ENCODE measurements around the gene CAPN8.

CAPN8 gene

DNA sequence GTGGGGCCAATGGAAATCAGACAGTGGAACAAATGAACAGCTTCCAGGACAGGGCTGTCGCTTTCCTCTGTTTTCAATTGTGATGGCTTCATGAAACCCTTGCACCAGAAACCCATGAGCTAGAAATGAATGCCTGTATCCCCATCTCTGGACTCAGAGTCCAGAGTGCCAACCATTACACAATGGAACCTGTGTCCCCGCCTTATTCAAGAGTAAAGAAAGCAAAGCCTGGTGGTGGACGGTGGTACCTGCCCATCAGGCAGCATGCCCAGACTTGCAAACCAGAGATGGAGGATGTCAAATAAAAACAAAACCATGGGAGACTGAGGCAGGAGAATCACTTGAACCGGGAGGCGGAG lies 42.5 kb upstream of the CAPN8 start:
- ChIA-PET POLR2A (no interaction called here), CTCF (interaction anchor here (0.8 to 2.3 kb wide), 6 partner anchors 9 to 46 kb away, joined by 3 to 10 read pairs (median 4); no protein-coding TSS in a partner anchor)
- Histone ChIP-seq H3K4me3 (ENCODE audit: control insufficient read depth in 1 of 7, extremely low read depth in 1 of 7, insufficient read depth in 4 of 7, low read depth in 2 of 7, low read length in 6 of 7) (no peak overlapping the region), H3K4me1 (ENCODE audit: control extremely low read depth in 1 of 4, control insufficient read depth in 4 of 4, insufficient read depth in 4 of 4, low read length in 3 of 4) (peaks cover 0 to 16% (median 7%) of the 10 kb centered on the region in 4 experiments), H3K27me3 (replicated peaks in 2 of 5; ENCODE audit: control insufficient read depth in 4 of 5, insufficient read depth in 5 of 5, low read length in 4 of 5) (peaks cover 0 to 2% (median 0%) of the 10 kb centered on the region in 5 experiments), H3K9me3 (ENCODE audit: control extremely low read depth in 1 of 5, control insufficient read depth in 4 of 5, insufficient read depth in 2 of 5, low read depth in 1 of 5, low read length in 4 of 5) (no peaks in the 10 kb centered on the region), H3K36me3 (ENCODE audit: control insufficient read depth in 4 of 4, insufficient read depth in 4 of 4, low read length in 3 of 4) (no peaks in the 10 kb centered on the region), H3K27ac (ENCODE audit: insufficient read depth in 1 of 2, low read depth in 1 of 2, low read length in 2 of 2, poor library complexity in 1 of 2, severe bottlenecking in 2 of 2) (no peak overlapping the region)
- no peak for DNase-seq
- 85% methylated on average over 5 of the region's 5 CpGs for WGBS (ENCODE audit: insufficient coverage)

DNA sequence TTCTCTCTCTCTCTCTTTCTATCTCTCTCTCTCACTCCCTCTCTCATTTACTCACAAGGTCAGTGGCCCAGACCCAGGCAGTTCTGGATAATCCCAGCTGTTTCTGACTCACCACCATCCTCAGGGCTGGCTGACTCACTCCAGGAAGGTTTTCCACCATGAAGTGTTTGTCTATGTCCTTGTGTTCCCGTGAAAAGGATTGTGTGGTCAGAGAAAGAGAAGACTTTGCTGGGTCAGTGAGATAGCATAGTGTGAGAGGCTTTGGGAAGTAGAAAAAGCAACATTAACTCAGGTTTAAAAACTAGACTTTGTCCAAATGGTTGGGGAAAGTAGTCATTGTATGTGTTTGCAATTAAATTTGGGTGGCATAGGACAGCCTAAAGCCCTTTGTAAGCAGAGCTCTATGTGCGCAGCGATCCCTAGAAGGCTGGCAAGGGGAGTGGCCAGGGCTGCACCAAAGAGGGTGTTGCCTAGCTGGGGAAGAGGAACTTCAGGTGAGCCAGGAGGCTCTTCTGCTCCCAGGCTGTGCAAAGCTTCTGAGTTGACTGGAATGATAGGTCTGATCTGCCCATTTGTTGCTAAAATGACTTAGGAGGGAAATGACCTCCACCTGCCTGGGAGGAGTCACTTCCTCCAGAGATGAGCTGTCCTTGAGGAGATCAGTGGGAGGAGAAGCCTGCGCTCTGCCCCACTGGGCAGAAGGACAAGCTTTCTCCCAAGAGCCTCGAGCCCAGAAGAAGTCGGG lies 41.9 kb upstream of the CAPN8 start:
- Histone ChIP-seq H3K9me3 (ENCODE audit: control extremely low read depth in 1 of 5, control insufficient read depth in 4 of 5, insufficient read depth in 2 of 5, low read depth in 1 of 5, low read length in 4 of 5) (no peaks in the 10 kb centered on the region), H3K4me1 (ENCODE audit: control extremely low read depth in 1 of 4, control insufficient read depth in 4 of 4, insufficient read depth in 4 of 4, low read length in 3 of 4) (peaks cover 0 to 12% (median 6%) of the 10 kb centered on the region in 4 experiments), H3K36me3 (ENCODE audit: control insufficient read depth in 4 of 4, insufficient read depth in 4 of 4, low read length in 3 of 4) (no peaks in the 10 kb centered on the region), H3K4me3 (ENCODE audit: control insufficient read depth in 1 of 7, extremely low read depth in 1 of 7, insufficient read depth in 4 of 7, low read depth in 2 of 7, low read length in 6 of 7) (no peak overlapping the region), H3K27me3 (replicated peaks in 2 of 5; ENCODE audit: control insufficient read depth in 4 of 5, insufficient read depth in 5 of 5, low read length in 4 of 5) (peaks cover 0 to 2% (median 0%) of the 10 kb centered on the region in 5 experiments), H3K27ac (ENCODE audit: insufficient read depth in 1 of 2, low read depth in 1 of 2, low read length in 2 of 2, poor library complexity in 1 of 2, severe bottlenecking in 2 of 2) (no peak overlapping the region)
- ChIA-PET CTCF (interaction anchor here (0.6 to 2.3 kb wide), 7 partner anchors 9 to 105 kb away, joined by 3 to 10 read pairs (median 4); no protein-coding TSS in a partner anchor), POLR2A (interaction anchor here (1.0 kb wide), 1 partner anchor 89 kb away, joined by 3 read pairs; no protein-coding TSS in a partner anchor)
- WGBS (ENCODE audit: insufficient coverage) = 93% methylated on average over 4 of the region's 6 CpGs
- DNase-seq = no peak

DNA sequence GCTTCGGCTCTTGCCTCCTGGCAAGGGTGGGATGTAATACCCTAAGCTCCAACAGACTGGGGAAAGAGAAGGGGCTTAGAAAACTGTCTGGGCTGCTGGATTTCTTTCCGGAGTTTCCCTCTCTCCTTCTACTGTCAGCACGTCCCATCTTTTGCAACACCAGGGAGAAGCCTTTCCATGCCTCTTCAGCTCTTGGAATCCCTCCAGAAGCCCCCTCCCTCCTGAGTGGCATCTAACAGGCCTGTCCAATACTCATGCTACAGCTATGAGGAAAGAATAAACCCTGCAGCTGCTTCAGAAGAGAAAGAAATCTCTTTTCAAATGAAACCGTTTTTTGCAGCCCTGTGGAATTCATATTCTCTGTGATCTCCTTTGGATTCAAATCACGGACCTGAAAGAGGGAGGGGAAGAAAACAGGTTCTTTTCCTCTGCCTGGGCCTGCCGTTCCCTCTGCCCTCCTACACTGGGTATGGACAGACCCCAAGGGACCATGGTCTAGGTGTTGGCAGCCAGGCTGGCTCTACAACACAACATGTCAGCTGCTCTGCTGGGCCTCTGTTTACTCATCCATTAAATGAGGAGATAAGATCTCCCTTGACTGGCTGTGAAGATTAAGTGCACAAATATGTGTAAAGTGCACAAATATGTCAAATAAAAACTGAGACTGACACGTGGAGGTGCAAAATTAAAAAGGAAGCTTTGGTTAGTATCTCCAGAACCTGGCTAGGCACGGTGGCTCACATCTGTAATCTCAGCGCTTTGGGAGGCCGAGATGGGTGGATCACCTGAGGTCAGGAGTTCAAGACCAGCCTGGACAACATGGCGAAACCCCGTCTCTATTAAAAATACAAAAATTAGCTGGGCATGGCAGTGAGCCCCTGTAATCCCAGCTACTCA lies 40.8 kb upstream of the CAPN8 start:
- no peaks in the 10 kb centered on the region for H3K36me3 ChIP-seq (ENCODE audit: control insufficient read depth in 4 of 4, insufficient read depth in 4 of 4, low read length in 3 of 4)
- H3K9me3 ChIP-seq (ENCODE audit: control extremely low read depth in 1 of 5, control insufficient read depth in 4 of 5, insufficient read depth in 2 of 5, low read depth in 1 of 5, low read length in 4 of 5) = no peaks in the 10 kb centered on the region
- peaks cover 0 to 10% (median 5%) of the 10 kb centered on the region in 4 experiments for H3K4me1 ChIP-seq (ENCODE audit: control extremely low read depth in 1 of 4, control insufficient read depth in 4 of 4, insufficient read depth in 4 of 4, low read length in 3 of 4)
- H3K27ac ChIP-seq (ENCODE audit: insufficient read depth in 1 of 2, low read depth in 1 of 2, low read length in 2 of 2, poor library complexity in 1 of 2, severe bottlenecking in 2 of 2) = no peak overlapping the region
- DNase-seq = no peak
- H3K27me3 ChIP-seq (replicated peaks in 2 of 5; ENCODE audit: control insufficient read depth in 4 of 5, insufficient read depth in 5 of 5, low read length in 4 of 5) = peaks cover 0 to 2% (median 0%) of the 10 kb centered on the region in 5 experiments
- CTCF ChIA-PET = interaction anchor here (0.6 to 1.8 kb wide), 5 partner anchors 8 to 106 kb away, joined by 3 to 5 read pairs (median 4); no protein-coding TSS in a partner anchor
- 88% methylated on average over 5 of the region's 12 CpGs for WGBS (ENCODE audit: insufficient coverage)
- POLR2A ChIA-PET = interaction anchor here (1.0 kb wide), 1 partner anchor 90 kb away, joined by 3 read pairs; no protein-coding TSS in a partner anchor
- no peak overlapping the region for H3K4me3 ChIP-seq (ENCODE audit: control insufficient read depth in 1 of 7, extremely low read depth in 1 of 7, insufficient read depth in 4 of 7, low read depth in 2 of 7, low read length in 6 of 7)

DNA sequence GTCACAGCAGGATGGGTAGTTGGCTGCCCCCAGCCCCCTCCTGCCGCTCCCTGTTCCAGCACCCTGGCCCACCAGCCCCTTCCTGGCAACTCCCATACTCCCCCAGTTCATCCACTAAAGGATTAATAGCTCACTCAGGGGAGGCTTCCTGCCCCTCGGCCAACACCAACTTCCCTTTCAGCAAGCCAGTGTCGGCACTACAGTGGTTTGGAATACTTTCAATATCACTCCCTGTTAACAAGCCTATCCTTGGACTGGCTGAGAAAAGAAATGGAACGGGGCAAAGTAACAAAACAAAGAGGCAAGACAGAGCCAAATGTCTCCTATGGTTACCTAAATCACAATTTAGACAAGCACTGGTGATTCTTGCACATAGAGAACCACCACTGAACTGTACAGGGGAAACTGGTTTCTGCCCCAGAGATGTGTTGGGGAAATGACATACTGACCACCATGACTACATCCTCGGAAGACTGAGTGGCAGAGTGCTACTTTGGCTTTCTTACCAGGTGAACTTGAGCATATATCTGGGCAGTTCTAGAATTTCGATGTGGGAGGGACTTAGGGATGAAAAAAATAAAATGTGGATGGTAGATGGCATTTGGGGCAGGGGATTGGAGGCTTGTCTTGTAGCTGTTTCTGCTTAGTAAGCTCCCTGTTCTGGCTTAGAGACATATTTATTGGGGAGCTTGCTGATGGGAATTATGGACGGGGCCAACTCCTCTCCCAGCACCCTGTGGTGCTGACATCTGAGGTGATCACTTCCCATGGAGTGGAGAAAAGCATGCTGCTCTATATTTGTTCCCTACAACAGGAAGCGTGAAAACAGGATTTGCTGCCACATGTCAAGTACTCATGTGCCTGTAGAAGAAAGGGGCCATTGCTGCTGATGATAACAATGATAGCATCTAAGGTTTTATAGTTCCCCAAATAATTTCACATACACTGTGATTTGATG lies 39.7 kb upstream of the CAPN8 start:
- POLR2A ChIA-PET = no interaction called here
- 33% methylated on average over 6 of the region's 8 CpGs for WGBS (ENCODE audit: insufficient coverage)
- Histone ChIP-seq H3K9me3 (ENCODE audit: control extremely low read depth in 1 of 5, control insufficient read depth in 4 of 5, insufficient read depth in 2 of 5, low read depth in 1 of 5, low read length in 4 of 5) (no peaks in the 10 kb centered on the region), H3K36me3 (ENCODE audit: control insufficient read depth in 4 of 4, insufficient read depth in 4 of 4, low read length in 3 of 4) (no peaks in the 10 kb centered on the region), H3K27ac (ENCODE audit: insufficient read depth in 1 of 2, low read depth in 1 of 2, low read length in 2 of 2, poor library complexity in 1 of 2, severe bottlenecking in 2 of 2) (no peak overlapping the region), H3K4me1 (ENCODE audit: control extremely low read depth in 1 of 4, control insufficient read depth in 4 of 4, insufficient read depth in 4 of 4, low read length in 3 of 4) (peaks cover 0 to 10% (median 5%) of the 10 kb centered on the region in 4 experiments), H3K4me3 (ENCODE audit: control insufficient read depth in 1 of 7, extremely low read depth in 1 of 7, insufficient read depth in 4 of 7, low read depth in 2 of 7, low read length in 6 of 7) (peak overlapping the region in 3 of 7 experiments; percentile 24 to 54 (median 50)), H3K27me3 (replicated peaks in 2 of 5; ENCODE audit: control insufficient read depth in 4 of 5, insufficient read depth in 5 of 5, low read length in 4 of 5) (peaks cover 0 to 2% (median 0%) of the 10 kb centered on the region in 5 experiments)
- CTCF ChIA-PET = interaction anchor here (1.0 to 1.4 kb wide), 5 partner anchors 9 to 46 kb away, joined by 3 to 5 read pairs (median 3); no protein-coding TSS in a partner anchor
- DNase-seq = peak in 2 of 3 donors; percentile 43 to 56

DNA sequence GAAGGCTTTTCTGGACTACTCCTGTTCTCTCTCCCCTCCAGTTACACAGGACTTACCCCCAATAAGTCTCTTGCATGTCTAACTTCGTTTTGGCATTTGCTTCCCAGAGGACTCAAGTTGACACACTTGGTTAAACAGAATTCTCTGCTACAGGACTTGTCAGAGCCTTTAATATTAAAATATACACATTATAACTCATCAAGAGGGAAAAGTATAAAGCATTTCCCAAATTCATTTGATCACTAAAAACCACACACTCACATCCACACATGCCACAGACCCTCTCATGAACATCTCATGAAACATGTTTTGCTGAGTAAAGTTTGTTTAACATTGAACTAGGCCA lies 38.1 kb upstream of the CAPN8 start:
- 86% methylated on average over 1 of the region's 1 CpG for WGBS (ENCODE audit: insufficient coverage)
- POLR2A ChIA-PET = no interaction called here
- Histone ChIP-seq H3K36me3 (ENCODE audit: control insufficient read depth in 4 of 4, insufficient read depth in 4 of 4, low read length in 3 of 4) (no peaks in the 10 kb centered on the region), H3K4me1 (ENCODE audit: control extremely low read depth in 1 of 4, control insufficient read depth in 4 of 4, insufficient read depth in 4 of 4, low read length in 3 of 4) (peaks cover 0 to 10% (median 5%) of the 10 kb centered on the region in 4 experiments), H3K9me3 (ENCODE audit: control extremely low read depth in 1 of 5, control insufficient read depth in 4 of 5, insufficient read depth in 2 of 5, low read depth in 1 of 5, low read length in 4 of 5) (no peaks in the 10 kb centered on the region), H3K27me3 (replicated peaks in 2 of 5; ENCODE audit: control insufficient read depth in 4 of 5, insufficient read depth in 5 of 5, low read length in 4 of 5) (peaks cover 0 to 2% (median 0%) of the 10 kb centered on the region in 5 experiments), H3K4me3 (ENCODE audit: control insufficient read depth in 1 of 7, extremely low read depth in 1 of 7, insufficient read depth in 4 of 7, low read depth in 2 of 7, low read length in 6 of 7) (no peak overlapping the region), H3K27ac (ENCODE audit: insufficient read depth in 1 of 2, low read depth in 1 of 2, low read length in 2 of 2, poor library complexity in 1 of 2, severe bottlenecking in 2 of 2) (no peak overlapping the region)
- CTCF ChIA-PET = interaction anchor here (1.0 kb wide), 1 partner anchor 45 kb away, joined by 3 read pairs; no protein-coding TSS in a partner anchor
- DNase-seq = no peak

Measured in common myeloid progenitor, CD34-positive (primary cell).